ENCODE data around the gene CXCR6.

The CXCR6 gene

DNA sequence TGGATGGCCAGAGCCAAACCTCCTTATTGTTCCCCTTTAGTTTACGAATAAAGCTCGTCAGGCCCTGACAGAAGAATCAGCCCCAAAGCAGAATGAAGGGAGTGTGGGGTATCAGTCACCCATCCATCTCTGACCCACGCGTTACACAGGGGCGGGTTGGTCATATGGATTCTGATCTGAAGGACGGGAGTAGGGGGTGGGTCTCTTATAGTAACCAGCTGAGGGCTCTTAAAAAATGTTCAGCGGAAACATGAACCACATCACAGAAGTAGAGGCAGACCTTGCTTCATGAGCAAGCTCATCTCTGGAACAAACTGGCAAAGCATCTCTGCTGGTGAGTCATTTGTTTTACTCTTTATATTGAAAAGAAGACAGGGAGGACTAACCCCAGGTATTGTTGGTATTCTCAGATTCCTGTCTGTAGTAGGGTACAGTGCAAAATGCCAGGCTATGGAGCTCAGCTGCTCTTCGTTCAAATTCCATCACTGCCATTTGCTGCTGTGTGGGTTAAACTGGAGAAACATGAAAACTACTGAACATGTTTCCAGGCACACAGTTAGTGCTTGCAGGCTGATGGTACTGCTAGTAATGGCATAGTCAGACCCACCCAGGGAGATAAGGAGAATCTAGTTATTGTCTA, at the start of gene CXCR6:
TSS of gene CXCR6 (plus strand) at position 258 of the 640 bp plus-strand sequence. CDS start 3,018 bp downstream, outside the sequence.
- FAIRE-seq (no peak), DNase-seq (ENCODE audit: low spot score) (no peak)

- DNase-seq (ENCODE audit: low spot score) (no peak), FAIRE-seq (no peak)
Measured at GRCh38 chr3:45894015-45894414, 49.2 kb upstream of the CXCR6 start.

- FAIRE-seq (no peak), DNase-seq (ENCODE audit: low spot score) (no peak)
Measured at GRCh38 chr3:45895686-45896468, 47.4 kb upstream of the CXCR6 start.

DNA sequence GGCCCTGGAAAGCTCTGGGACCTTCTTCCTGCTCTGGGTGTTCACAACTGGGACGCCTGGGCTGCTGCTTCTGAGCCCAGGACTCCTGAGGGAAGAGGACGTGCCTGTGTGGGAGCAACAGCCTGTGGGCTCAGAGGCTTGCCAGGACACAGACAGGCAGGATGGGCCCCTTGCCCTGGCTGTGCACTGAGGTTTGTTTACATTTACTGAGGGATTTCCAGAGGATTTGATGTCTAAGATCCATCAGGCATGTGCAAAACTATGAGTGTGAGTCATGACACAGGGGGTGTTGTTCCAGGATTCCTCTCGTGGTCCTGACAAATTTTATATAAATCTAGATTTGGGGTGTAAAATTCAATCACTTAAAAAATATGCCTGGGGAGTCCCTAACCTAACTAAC, 46.3 kb upstream of the CXCR6 start:
- FAIRE-seq (no peak), DNase-seq (ENCODE audit: low spot score) (no peak)

- no peak for DNase-seq (ENCODE audit: low spot score)
- no peak for FAIRE-seq
Measured at GRCh38 chr3:45904931-45905330, 38.3 kb upstream of the CXCR6 start.

DNA sequence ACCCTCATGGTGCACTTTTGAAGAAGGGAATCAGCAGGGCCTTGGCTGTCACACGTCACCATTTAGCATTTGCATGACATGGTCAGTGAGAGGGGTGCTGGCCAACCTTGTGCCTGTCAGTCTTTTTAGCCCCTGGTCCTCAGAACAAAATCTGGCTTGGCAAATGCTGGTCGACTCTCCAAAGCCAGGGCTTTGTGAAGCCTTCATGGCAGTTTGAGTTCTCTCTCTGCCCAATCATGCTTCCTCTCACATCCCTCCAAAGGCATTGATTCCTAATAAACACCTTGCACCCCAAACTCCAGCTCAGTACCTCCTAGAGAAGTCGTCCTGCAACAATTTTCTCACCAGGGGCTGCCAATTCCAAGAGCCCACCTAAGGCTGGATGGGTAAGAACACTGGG, 37.5 kb upstream of the CXCR6 start:
- no peak for DNase-seq (ENCODE audit: low spot score)
- no peak for FAIRE-seq

GRCh38 chr3:45906681-45907407, 36.4 kb upstream of the CXCR6 start:
- FAIRE-seq = no peak
- no peak for DNase-seq (ENCODE audit: low spot score)

- DNase-seq (ENCODE audit: low spot score) = no peak
- FAIRE-seq = no peak
Measured at GRCh38 chr3:45907769-45908705, 35.2 kb upstream of the CXCR6 start.

- DNase-seq (ENCODE audit: low spot score) = no peak
- no peak for FAIRE-seq
Measured at GRCh38 chr3:45908761-45909160, 34.5 kb upstream of the CXCR6 start.

DNA sequence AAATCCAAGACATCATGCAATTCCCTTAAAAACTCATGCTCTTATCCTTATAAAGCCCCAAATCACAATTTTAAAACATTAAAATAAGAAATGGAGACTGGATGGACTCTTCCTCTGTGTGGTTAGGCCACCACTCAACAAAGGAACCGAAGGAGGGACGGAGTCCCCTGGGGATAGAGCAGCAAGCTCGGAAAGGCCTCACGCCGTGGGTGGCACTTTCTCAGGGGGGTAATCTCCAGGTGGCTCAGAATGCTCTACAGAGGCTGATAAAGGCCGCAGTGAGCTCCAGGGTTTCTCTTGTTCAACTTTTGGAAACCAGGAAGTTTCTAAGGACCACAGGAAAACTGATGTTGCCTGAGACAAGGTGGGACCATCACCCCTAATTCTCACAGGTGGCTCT, 33.7 kb upstream of the CXCR6 start:
- DNase-seq (ENCODE audit: low spot score) (no peak), FAIRE-seq (no peak)

- DNase-seq (ENCODE audit: low spot score) (no peak), FAIRE-seq (no peak)
Measured at GRCh38 chr3:45910892-45911291, 32.4 kb upstream of the CXCR6 start.

- no peak for DNase-seq (ENCODE audit: low spot score)
- no peak for FAIRE-seq
Measured at GRCh38 chr3:45911511-45912226, 31.6 kb upstream of the CXCR6 start.

DNA sequence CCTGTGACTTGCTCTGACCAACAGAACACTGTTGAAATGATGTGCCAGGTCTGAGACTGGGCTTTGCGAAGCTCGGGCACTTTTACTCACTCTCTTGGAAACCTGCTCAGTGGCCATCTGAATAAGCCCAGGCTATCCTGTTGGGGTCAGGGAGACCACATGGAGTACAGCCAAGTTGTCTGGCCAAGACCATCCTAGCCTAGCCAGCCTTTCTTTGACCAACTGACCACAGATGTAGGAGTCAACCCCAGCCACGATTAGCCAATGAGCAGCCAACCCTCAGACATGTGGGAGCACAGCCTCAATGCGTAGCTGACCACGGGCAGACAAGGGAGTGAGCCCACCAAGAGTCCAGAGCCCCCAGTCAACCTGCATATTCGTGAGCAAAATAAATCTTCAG, 30.8 kb upstream of the CXCR6 start:
- FAIRE-seq (no peak), DNase-seq (ENCODE audit: low spot score) (no peak)

GRCh38 chr3:45914362-45915058, 28.8 kb upstream of the CXCR6 start:
- FAIRE-seq (no peak), DNase-seq (ENCODE audit: low spot score) (no peak)

DNA sequence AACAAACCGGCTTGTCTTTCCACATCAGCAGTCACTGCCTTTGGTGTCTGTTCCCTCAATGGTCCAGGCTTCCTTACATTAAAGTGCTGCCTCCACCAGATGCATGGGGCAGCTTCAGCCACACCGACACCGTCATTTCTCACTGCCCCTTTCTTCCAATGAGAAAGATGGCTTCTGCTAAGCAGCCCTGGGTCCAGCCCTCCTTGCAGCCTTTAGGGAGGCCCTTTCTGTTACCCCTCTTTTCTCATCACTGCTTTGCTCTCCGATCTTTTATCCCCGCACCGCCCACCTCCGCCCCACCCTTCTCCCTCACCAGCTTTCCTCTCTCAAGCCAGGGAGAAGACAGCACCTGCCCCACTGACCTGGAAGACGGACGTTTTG, 28.2 kb upstream of the CXCR6 start:
- no peak for DNase-seq (ENCODE audit: low spot score)
- FAIRE-seq = no peak

- peak; percentile 80 for FAIRE-seq
Measured at GRCh38 chr3:45915518-45916231, 27.6 kb upstream of the CXCR6 start.

DNA sequence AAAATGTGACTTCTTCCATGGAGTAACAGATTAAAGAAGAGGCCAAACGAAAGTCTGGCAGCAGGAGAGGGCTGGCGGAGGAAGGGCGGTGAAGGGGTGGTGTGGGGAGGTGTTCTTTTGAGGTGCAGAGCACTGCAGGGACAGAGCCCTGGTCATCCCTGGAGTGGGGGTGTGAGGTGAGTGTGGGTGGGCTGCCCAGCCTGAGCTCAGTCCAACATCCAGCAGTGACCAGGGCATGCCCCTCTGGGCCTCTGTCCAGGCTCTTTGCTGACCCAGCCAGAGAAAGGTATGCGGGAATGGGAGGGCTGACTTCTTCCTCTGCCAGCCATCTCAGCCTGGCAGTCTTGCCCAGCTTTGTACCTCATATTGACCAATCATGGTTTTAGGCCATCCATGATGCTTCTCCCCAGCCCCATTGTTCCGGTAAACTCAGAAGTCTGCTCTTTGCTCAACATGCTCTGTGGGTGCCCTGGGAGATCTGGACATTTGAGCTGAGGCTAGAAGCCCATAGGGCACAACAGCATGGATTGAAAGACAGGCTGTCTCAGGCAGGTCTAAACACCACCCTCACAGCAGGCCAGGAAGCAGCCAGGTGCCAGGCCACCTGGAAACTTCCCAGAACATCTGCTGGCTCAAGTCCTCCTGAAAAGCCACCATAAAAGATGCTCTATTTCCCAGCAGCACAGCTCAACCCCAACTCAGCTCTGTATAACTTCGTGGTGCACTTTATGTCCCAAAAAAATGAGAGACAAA, 25.9 kb upstream of the CXCR6 start:
- FAIRE-seq = no peak
- no peak for DNase-seq (ENCODE audit: low spot score)

More at GRCh38 chr3:45915518-45916231, 27.6 kb upstream of the CXCR6 start:
- DNase-seq (ENCODE audit: low spot score) = peak; percentile 55

- FAIRE-seq (no peak), DNase-seq (ENCODE audit: low spot score) (no peak)
Measured at GRCh38 chr3:45921158-45922038, 21.9 kb upstream of the CXCR6 start.
